Neutrophil (primary cell): ENCODE data around the gene CCDC50.

Experiments used
- H3K27ac ChIP-seq: fragments of 200-600 bp; sonication (generic); 2 replicates; pipeline ENCODE4 v1.5.1; 2016; ENCODE audit warnings: mild to moderate bottlenecking, moderate library complexity
- H3K27me3 ChIP-seq: fragments of 200-600 bp; sonication (generic); 2 replicates; pipeline ENCODE4 v1.6.0; 2016; ENCODE audit warnings: mild to moderate bottlenecking
- H3K36me3 ChIP-seq: fragments of 200-600 bp; sonication (generic); 2 replicates; pipeline ENCODE4 v1.5.1; 2017
- H3K4me1 ChIP-seq, 2 experiments: fragments of 200-600 bp in 1 of 2; sonication (generic) in 1 of 2; 1 replicate in 1 of 2; 2 replicates in 1 of 2; pipeline versions ENCODE4 v1.5.1 to v1.6.1; 2013 to 2016; ENCODE audit warnings: low read depth in 1 of 2, low read length in 1 of 2, mild to moderate bottlenecking in 1 of 2, moderate library complexity in 1 of 2; ENCODE audit not compliant: control insufficient read depth in 1 of 2, insufficient read depth in 1 of 2
- H3K4me3 ChIP-seq, 2 experiments: fragments of 200-600 bp in 1 of 2; sonication (generic) in 1 of 2; 1 replicate in 1 of 2; 2 replicates in 1 of 2; pipeline ENCODE4 v1.5.1; 2013 to 2016; ENCODE audit warnings: low read depth in 1 of 2, low read length in 1 of 2, mild to moderate bottlenecking in 1 of 2, moderate library complexity in 1 of 2
- H3K9me3 ChIP-seq: fragments of 200-600 bp; sonication (generic); 2 replicates; pipeline ENCODE4 v1.5.1; 2016
- TF ChIP-seq, protein P1 (sequence below): fragments of 200-600 bp; sonication (generic); IDR thresholded peaks from 2 replicates; pipeline ENCODE4 v1.5.1; 2016; ENCODE audit warnings: antibody characterized with exemption

Gene CCDC50

DNA sequence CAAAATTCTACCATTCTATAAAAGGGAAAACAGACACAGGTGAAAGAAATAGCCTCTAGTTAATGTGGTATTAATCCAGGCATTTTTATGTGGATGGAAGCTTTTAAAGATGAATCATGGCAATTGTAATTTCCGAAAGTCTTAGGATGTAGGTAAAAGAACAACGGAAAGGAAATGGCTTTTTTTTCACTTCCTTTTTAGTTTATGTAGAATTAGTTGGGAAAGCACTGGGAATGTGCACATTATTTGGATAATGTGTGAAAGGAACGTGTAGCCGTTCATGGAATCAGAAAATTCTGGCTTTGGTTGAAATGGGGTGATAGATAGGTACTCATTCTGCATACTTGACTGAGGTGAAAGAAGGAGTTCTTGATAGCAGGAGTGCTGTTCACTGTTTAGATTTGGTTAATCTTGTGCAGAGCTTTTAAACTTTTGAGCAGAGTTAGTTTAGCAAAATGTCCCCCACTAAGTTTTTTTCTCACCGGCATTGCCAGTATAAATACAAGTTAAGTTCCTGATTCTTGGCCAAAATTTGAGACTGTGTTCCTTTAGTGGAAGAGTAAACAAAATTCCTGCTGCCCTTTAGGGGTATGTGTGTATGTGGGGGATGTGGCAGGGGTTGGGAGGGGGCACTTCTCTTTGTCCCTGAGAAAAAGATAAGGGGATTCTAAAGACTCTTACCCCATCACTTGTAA, 21.3 kb downstream of the CCDC50 start:
- no peaks in the 10 kb centered on the region for H3K27me3 ChIP-seq
- TF ChIP-seq, protein P1, sequence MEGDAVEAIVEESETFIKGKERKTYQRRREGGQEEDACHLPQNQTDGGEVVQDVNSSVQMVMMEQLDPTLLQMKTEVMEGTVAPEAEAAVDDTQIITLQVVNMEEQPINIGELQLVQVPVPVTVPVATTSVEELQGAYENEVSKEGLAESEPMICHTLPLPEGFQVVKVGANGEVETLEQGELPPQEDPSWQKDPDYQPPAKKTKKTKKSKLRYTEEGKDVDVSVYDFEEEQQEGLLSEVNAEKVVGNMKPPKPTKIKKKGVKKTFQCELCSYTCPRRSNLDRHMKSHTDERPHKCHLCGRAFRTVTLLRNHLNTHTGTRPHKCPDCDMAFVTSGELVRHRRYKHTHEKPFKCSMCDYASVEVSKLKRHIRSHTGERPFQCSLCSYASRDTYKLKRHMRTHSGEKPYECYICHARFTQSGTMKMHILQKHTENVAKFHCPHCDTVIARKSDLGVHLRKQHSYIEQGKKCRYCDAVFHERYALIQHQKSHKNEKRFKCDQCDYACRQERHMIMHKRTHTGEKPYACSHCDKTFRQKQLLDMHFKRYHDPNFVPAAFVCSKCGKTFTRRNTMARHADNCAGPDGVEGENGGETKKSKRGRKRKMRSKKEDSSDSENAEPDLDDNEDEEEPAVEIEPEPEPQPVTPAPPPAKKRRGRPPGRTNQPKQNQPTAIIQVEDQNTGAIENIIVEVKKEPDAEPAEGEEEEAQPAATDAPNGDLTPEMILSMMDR = no peak
- no peak overlapping the region for H3K27ac ChIP-seq
- H3K4me1 ChIP-seq = no peaks in the 10 kb centered on the region
- no peaks in the 10 kb centered on the region for H3K36me3 ChIP-seq
- no peaks in the 10 kb centered on the region for H3K9me3 ChIP-seq
- no peak overlapping the region for H3K4me3 ChIP-seq

- TF ChIP-seq, protein P1 = no peak
These were observed 22.8 kb downstream of the CCDC50 start for GRCh38 chr3:191352014-191352413.

DNA sequence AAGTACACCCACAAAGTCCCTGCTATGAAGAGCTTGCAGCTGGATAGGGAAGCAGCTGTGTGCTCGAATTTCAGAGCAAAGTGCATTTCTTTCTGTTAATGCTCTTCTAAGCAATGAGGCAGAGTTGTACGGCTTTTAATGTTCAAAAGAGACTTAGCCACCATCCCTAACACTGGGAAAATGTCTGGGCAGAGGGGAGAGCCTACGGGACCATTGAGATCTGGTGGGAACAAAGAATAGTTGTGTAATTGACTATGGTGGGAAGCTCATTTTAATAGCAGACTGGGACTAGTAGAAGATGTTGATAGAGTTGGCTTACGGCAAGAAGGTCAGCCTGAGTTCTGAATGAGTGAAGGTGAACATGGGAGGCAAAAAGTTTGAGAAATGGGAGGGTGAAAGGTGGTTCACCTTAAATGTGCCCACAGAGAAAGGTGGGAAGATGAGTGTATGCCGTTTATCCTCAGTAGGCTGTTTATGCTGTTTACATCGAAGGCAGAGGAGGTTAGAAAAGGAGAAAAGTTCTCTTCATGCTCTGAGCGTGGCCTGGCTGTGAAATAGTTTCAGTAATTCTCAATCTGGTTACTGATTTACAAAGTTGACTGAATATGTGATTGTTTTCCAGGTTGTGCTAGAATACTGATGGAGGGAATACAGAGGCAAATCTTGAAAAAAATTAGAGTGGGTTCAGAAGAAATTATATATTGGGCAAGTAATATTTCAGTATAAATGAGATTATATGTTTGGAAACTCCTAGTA, 24.0 kb downstream of the CCDC50 start:
- TF ChIP-seq, protein P1 = no peak
- H3K4me1 ChIP-seq = no peaks in the 10 kb centered on the region
- no peaks in the 10 kb centered on the region for H3K36me3 ChIP-seq
- H3K27me3 ChIP-seq = no peaks in the 10 kb centered on the region
- H3K27ac ChIP-seq = no peak overlapping the region
- H3K9me3 ChIP-seq = no peaks in the 10 kb centered on the region
- H3K4me3 ChIP-seq = no peak overlapping the region

More at GRCh38 chr3:191352014-191352413, 22.8 kb downstream of the CCDC50 start:
- no peaks in the 10 kb centered on the region for H3K9me3 ChIP-seq
- no peak overlapping the region for H3K4me3 ChIP-seq
- no peak overlapping the region for H3K27ac ChIP-seq
- no peaks in the 10 kb centered on the region for H3K4me1 ChIP-seq
- H3K36me3 ChIP-seq = no peaks in the 10 kb centered on the region
- no peaks in the 10 kb centered on the region for H3K27me3 ChIP-seq

- TF ChIP-seq, protein P1 = no peak
- H3K9me3 ChIP-seq = no peaks in the 10 kb centered on the region
- H3K27me3 ChIP-seq = no peaks in the 10 kb centered on the region
- H3K4me3 ChIP-seq = no peak overlapping the region
- H3K4me1 ChIP-seq = no peaks in the 10 kb centered on the region
- no peak overlapping the region for H3K27ac ChIP-seq
- H3K36me3 ChIP-seq = no peaks in the 10 kb centered on the region
These were observed 26.2 kb downstream of the CCDC50 start for GRCh38 chr3:191355406-191355805.

DNA sequence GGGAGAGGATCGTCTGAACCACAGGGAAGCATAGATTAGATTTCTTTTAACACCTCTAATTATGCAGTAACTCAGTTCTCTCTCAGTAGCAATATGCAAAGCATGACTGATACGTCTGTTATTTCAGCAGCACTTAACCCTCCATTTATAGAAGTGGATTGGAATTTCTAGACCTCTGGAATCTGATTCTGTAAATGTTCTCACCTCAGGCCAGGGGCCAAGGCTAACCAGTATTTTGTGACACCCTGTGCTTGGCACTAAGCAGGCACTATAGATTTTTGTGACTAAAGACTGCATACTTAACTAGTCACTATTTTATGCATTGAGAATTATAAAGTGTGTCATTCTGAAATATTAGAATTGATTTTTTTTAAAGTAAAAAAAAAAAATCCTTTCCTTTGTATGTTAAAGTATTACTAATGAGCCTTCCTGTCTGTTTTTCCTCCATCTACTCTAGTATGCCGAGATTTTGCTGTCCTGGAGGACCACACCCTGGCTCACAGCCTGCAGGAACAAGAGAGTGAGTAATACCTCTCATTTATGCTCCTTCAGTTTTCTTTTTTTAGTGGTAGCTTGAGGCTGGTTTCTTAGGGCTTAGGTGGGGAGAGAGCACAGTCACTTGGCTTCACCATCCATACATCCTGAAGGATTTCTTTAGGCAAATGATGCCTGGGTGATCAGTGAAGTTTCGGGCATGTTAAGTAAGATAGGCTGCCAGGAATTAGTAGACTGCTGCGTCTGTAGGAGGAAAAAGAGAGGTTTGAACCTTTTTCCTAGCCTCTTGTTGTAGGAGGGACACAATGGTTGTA, 27.6 kb downstream of the CCDC50 start:
- Histone ChIP-seq H3K27ac (no peak overlapping the region), H3K9me3 (no peaks in the 10 kb centered on the region)
- TF ChIP-seq, protein P1 = no peak

More for the DNA sequence above, 27.6 kb downstream of the CCDC50 start:
- no peaks in the 10 kb centered on the region for H3K27me3 ChIP-seq
- H3K4me1 ChIP-seq = no peaks in the 10 kb centered on the region
- H3K36me3 ChIP-seq = no peaks in the 10 kb centered on the region
- no peak overlapping the region for H3K4me3 ChIP-seq
